ENCODE results near the gene CCDC69. TPM values are rescaled to one million over a fixed set of nuclear protein-coding genes. Genes with fewer than 3 reads are reported as not detected.
A peak's percentile ranks its signal among the peaks of the same experiment; 100 is the strongest.

The CCDC69 gene
- total and polyA plus RNA-seq, 3 donors from 2014 or later: 37.6 to 65.3 (median 40.8) TPM

DNA sequence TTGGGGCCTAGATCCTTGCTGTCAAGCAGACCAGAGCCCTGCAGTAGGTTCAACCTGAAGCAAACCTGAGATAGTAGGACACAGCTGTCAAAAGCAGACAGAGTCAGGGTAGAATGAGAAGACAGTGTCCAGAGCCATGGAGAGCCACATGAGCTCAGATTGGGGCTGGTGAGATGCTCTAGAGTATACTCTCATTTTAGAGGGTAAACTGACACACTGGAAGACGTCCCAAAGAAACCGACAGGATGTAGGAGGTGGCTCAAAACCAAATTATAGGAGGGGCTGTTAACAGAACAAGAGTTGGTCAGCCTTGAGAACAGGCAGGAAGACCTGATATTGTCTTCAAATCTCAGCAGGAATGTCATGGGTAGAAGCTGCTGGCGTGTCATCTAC, 11.5 kb downstream of the CCDC69 start:
- Histone ChIP-seq H3K27ac (no peak overlapping the region), H3K9me3 (no peaks in the 10 kb centered on the region), H3K4me3 (no peak overlapping the region), H3K36me3 (ENCODE audit: low read depth, missing control alignments) (no peaks in the 10 kb centered on the region), H3K27me3 (no peaks in the 10 kb centered on the region), H3K4me1 (peaks cover 17% of the 10 kb centered on the region)
- no peak for DNase-seq
- WGBS, 2 donors: 45 to 84% methylated on average over 3 of the region's 3 CpGs
- TF ChIP-seq, protein P1, sequence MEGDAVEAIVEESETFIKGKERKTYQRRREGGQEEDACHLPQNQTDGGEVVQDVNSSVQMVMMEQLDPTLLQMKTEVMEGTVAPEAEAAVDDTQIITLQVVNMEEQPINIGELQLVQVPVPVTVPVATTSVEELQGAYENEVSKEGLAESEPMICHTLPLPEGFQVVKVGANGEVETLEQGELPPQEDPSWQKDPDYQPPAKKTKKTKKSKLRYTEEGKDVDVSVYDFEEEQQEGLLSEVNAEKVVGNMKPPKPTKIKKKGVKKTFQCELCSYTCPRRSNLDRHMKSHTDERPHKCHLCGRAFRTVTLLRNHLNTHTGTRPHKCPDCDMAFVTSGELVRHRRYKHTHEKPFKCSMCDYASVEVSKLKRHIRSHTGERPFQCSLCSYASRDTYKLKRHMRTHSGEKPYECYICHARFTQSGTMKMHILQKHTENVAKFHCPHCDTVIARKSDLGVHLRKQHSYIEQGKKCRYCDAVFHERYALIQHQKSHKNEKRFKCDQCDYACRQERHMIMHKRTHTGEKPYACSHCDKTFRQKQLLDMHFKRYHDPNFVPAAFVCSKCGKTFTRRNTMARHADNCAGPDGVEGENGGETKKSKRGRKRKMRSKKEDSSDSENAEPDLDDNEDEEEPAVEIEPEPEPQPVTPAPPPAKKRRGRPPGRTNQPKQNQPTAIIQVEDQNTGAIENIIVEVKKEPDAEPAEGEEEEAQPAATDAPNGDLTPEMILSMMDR (IDR thresholded peaks at IDR 0.05): no peak
- no peak for TF ChIP-seq POLR2A (IDR thresholded peaks at IDR 0.05)
- intact Hi-C loops (cut with DNase I; ENCODE audit: low total_unique reads): no loop called here

DNA sequence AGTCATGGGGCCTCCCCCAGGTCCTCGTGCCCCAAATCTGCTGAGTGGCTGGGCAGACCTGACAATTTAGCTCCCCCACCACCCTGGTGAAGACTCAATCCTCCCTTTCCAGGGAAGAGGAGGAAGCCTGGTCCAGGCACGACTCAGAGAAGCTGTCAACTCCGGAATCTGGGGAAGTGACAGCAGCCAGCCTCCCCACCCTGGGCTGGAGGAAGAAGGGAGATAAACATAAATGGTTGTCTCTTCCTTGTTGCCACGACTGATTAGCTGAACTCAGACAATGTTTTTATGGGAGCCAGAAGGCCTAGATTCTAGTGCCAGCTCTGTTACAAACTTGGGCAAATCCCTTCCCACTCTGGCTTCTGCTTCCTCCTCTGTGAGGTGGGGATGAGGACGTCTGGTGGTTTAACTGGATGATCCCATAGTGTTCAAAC, 15.4 kb downstream of the CCDC69 start:
- WGBS, 2 donors: 41 to 43% methylated on average over 5 of the region's 5 CpGs
- Histone ChIP-seq H3K9me3 (no peaks in the 10 kb centered on the region), H3K27me3 (no peaks in the 10 kb centered on the region), H3K4me1 (peaks cover 7% of the 10 kb centered on the region), H3K27ac (peak overlapping the region; percentile 19 to 34), H3K4me3 (no peak overlapping the region), H3K36me3 (ENCODE audit: low read depth, missing control alignments) (no peaks in the 10 kb centered on the region)
- DNase-seq: peak; percentile 53
- intact Hi-C loops (cut with DNase I; ENCODE audit: low total_unique reads): no loop called here
- TF ChIP-seq, protein P1 (IDR thresholded peaks at IDR 0.05): no peak
- TF ChIP-seq POLR2A (IDR thresholded peaks at IDR 0.05): no peak

GRCh38 chr5:151205411-151205810, 18.5 kb downstream of the CCDC69 start:
- Histone ChIP-seq H3K4me3 (no peak overlapping the region), H3K36me3 (ENCODE audit: low read depth, missing control alignments) (no peaks in the 10 kb centered on the region), H3K27ac (no peak overlapping the region), H3K4me1 (peaks cover 7% of the 10 kb centered on the region), H3K9me3 (no peaks in the 10 kb centered on the region), H3K27me3 (no peaks in the 10 kb centered on the region)
- TF ChIP-seq, protein P1 (IDR thresholded peaks at IDR 0.05): no peak
- TF ChIP-seq POLR2A (IDR thresholded peaks at IDR 0.05): no peak
- intact Hi-C loops (cut with DNase I; ENCODE audit: low total_unique reads): no loop called here
- WGBS, 2 donors: 83 to 88% methylated on average over 9 to 10 of the region's 10 CpGs
- no peak for DNase-seq

DNA sequence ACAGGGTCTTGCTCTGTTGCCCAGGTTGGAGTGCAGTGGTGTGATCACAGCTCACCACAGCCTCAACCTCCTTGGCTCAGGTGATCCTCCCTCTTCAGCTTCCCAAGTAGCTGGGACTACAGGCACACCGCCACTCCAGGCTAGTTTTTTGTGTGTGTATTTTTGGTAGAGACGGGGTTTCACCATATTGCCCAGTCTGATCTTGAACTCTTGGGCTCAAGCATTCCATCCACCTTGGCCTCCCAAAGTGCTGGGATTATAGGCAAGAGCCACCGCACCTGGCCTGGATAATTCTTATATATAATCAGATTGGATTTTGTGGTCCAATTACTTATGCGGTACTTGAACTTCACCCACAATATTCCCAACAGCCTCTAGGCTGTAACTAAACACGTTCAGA, 19.8 kb downstream of the CCDC69 start:
- H3K4me3 ChIP-seq: no peak overlapping the region
- H3K36me3 ChIP-seq (ENCODE audit: low read depth, missing control alignments): no peaks in the 10 kb centered on the region
- no peaks in the 10 kb centered on the region for H3K27me3 ChIP-seq
- intact Hi-C loops (cut with DNase I; ENCODE audit: low total_unique reads): no loop called here
- no peak for DNase-seq
- TF ChIP-seq POLR2A (IDR thresholded peaks at IDR 0.05): no peak
- TF ChIP-seq, protein P1 (IDR thresholded peaks at IDR 0.05): no peak
- WGBS, 2 donors: 78 to 87% methylated on average over 5 of the region's 5 CpGs
- no peak overlapping the region for H3K27ac ChIP-seq
- peaks cover 7% of the 10 kb centered on the region for H3K4me1 ChIP-seq
- H3K9me3 ChIP-seq: no peaks in the 10 kb centered on the region

DNA sequence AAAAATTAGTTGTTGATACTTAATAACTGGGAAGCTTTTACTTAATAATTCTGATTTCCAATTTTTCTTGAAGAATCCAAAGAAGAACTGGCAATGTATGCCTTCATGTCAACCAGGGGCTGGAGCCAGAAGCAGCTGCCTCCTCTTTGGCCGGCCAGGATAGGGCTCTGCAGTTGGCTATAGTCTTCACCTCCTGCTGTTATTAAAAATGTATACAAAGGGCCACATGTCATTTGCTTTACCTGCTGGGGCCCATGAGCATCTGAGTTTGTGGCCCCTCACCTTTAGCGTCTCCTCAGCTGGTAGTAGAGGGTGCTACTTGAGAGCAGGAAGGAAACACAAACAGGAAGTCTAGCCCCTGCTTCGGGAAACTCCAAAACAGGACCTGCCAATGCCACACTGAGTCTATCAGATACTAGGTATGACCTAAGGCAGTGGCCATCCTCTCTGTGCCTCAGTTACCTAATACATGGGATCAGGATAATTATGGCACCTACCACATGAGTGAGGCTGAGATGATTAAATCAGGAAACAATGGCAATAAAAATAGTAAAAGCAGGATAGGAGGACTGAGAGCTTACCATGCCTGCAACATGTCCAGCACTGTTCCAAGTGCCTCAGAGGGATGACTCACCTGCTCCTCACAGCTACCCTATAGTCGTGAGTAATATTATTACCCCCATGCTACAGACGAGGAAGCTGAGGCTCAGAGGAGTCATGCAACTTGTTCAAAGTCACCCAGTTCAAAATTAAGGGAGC, 21.3 kb downstream of the CCDC69 start:
- no peak for DNase-seq
- intact Hi-C loops (cut with DNase I; ENCODE audit: low total_unique reads): no loop called here
- TF ChIP-seq, protein P1 (IDR thresholded peaks at IDR 0.05): no peak
- TF ChIP-seq POLR2A (IDR thresholded peaks at IDR 0.05): no peak
- Histone ChIP-seq H3K9me3 (no peaks in the 10 kb centered on the region), H3K4me3 (no peak overlapping the region), H3K4me1 (no peaks in the 10 kb centered on the region), H3K36me3 (ENCODE audit: low read depth, missing control alignments) (no peaks in the 10 kb centered on the region), H3K27ac (no peak overlapping the region), H3K27me3 (no peaks in the 10 kb centered on the region)
- WGBS, 2 donors: 85 to 96% methylated on average over 5 of the region's 5 CpGs
